Spinal cord (tissue), 10 donors: ENCODE results near the gene SBDS. TPM values are rescaled to one million over a fixed set of nuclear protein-coding genes. Genes with fewer than 3 reads are reported as not detected.
A peak's percentile ranks its signal among the peaks of the same experiment; 100 is the strongest.
"Not testable (repeated sequence)": the region's sequence is repeated elsewhere in the genome, so short reads cannot be mapped to it uniquely, and the experiment has no call there.

Source experiments
- DNase-seq, 6 donors: peaks; one replicate each; pipeline versions ENCODE4 v3.0.0 to v3.0.0-alpha.2; 2013 to 2015; ENCODE audit warnings: low spot score in 6 of 6, low read depth in 4 of 6
- H3K27ac ChIP-seq: one replicate; pipeline ENCODE4 v1.5.1; 2013; ENCODE audit warnings: low read depth, low read length, control low read depth
- H3K27me3 ChIP-seq: one replicate; pipeline ENCODE4 v1.6.1; 2013; ENCODE audit warnings: low read length; ENCODE audit not compliant: control insufficient read depth, insufficient read depth
- H3K36me3 ChIP-seq: one replicate; pipeline ENCODE4 v1.6.1; 2013; ENCODE audit warnings: low read length; ENCODE audit not compliant: control insufficient read depth, insufficient read depth
- H3K4me1 ChIP-seq: one replicate; pipeline ENCODE4 v1.6.1; 2013; ENCODE audit warnings: low read length; ENCODE audit not compliant: control insufficient read depth, insufficient read depth
- H3K4me3 ChIP-seq: one replicate; pipeline ENCODE4 v1.5.1; 2013; ENCODE audit warnings: low read depth, low read length, control low read depth
- H3K9me3 ChIP-seq: one replicate; pipeline ENCODE4 v1.6.1; 2013; ENCODE audit warnings: low read length; ENCODE audit not compliant: control insufficient read depth, insufficient read depth
- WGBS: methylation state at CpG from one replicate; pipeline ENCODE4 v1.1.5; 2013; ENCODE audit warnings: missing lambda C conversion rate; ENCODE audit not compliant: insufficient coverage; 5-methylcytosine and 5-hydroxymethylcytosine counted together
- polyA plus RNA-seq, 2 donors: library from polyadenylated mRNA; unstranded; fragments of 120-200 nt; gene quantifications; one replicate each; pipeline ENCODE4 v1.2.1, GENCODE V29; 2013; ENCODE audit not compliant: insufficient read length in 2 of 2
- total RNA-seq, 2 donors: library from RNA; depleted of rRNA in 1 of 2; stranded (reverse); fragments of 120-200 nt in 1 of 2; fragments of >200 nt in 1 of 2; gene quantifications; one replicate each; pipeline versions ENCODE4 v1.2.3 to v1.2.4, GENCODE V29; 2013 to 2014
- donor health status: healthy.

Gene SBDS
- total and polyA plus RNA-seq, 4 donors: 78.3 to 140 (median 127) TPM

GRCh38 chr7:67000601-67001258 is 5.3 kb upstream of the SBDS start:
- not testable (repeated sequence) for H3K27me3 ChIP-seq, H3K36me3 ChIP-seq, H3K4me3 ChIP-seq, H3K9me3 ChIP-seq, H3K4me1 ChIP-seq, H3K27ac ChIP-seq
- peak in 1 of 6 donors; percentile 28 for DNase-seq
- no CpG with 5 or more reads among the region's 5 CpGs for WGBS

- peak within 1 kb of the TSS; percentile 88 for H3K27ac ChIP-seq
- H3K9me3 ChIP-seq, H3K36me3 ChIP-seq, H3K27me3 ChIP-seq, H3K4me1 ChIP-seq: not testable (repeated sequence)
- peak within 1 kb of the TSS; percentile 81 for H3K4me3 ChIP-seq
- peak; percentile 96 to 100 (median 97) for DNase-seq
- WGBS: 0% methylated on average over 28 of the region's 44 CpGs
These were observed 1.2 kb upstream of the SBDS start, which contains the start of gene TYW1 for GRCh38 chr7:66996444-66997191. TSS of gene TYW1 (plus strand) at chr7:66996833. CDS start at chr7:66996979, 146 bp downstream.

GRCh38 chr7:66994691-66995049 is 716 bp downstream of the SBDS start:
- Histone ChIP-seq H3K27ac (peak overlapping the region; percentile 97), H3K4me3 (peak overlapping the region; percentile 81)
- DNase-seq: peak in 3 of 6 donors; percentile 4 to 68 (median 57)
- WGBS: 0% methylated on average over 5 of the region's 9 CpGs
- not testable (repeated sequence) for H3K36me3 ChIP-seq, H3K27me3 ChIP-seq, H3K9me3 ChIP-seq, H3K4me1 ChIP-seq

DNA sequence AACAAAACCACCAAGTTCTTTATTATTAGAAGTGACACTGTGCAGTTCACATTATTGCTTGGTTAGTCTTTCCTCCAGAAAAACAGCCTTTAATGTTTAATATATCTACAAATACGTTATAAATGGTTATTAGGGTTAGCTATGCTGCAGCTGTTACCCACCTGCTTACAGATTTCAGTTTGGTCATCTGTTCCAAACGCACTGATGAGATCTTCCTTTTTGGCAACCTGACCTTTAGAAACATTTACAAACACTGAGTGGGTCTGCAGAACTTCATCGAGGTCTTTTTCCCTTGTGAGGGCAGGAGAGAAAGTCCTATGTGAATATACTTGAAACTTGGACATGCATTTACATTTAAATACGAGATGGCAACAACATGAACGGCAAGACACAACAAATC is 1.3 kb downstream of the SBDS start:
- H3K4me1 ChIP-seq, H3K36me3 ChIP-seq, DNase-seq, H3K27me3 ChIP-seq, H3K9me3 ChIP-seq: not testable (repeated sequence)
- no CpG with 5 or more reads among the region's 5 CpGs for WGBS
- Histone ChIP-seq H3K4me3 (peak overlapping the region; percentile 81), H3K27ac (peak overlapping the region; percentile 97)

DNA sequence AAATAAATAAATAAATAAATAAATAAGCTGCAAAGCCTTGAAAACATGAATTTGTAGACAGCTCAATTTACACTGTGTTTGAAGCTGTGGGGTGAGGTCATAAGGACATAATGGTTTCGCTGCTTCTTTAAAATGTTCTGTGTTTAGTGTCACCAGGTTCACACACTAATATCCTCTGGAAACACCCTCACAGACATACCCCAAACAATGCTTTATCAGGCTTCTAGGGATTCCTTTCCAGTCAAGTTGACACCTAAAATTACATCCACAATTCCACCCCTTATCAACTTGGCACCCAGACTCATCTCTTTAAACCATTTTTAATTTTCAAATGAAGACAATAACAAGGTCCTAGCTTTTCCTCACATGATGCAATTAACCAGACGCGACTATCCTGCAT is 5.8 kb downstream of the SBDS start:
- not testable (repeated sequence) for H3K36me3 ChIP-seq, H3K4me3 ChIP-seq, H3K27ac ChIP-seq, H3K4me1 ChIP-seq, H3K9me3 ChIP-seq, H3K27me3 ChIP-seq, DNase-seq
- no CpG with 5 or more reads among the region's 3 CpGs for WGBS

DNA sequence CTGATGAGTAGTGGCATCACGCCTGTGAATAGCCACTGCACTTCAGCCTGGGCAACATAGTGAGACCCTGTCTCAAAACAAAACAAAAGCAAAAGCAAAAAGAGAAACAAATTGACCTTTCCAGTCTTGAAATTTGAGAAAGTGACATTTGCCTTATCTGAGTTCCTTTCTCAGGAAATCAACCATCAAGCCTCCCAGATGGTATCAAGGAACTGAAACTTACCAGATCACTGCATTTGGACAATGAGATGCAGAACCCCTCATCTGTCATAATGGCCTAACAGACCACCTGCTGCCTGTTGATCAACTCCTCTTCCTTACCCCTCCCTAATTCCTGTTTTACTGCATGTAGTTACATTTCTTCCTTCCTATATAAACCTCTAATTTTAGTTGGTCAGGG is 15.1 kb downstream of the SBDS start:
- not testable (repeated sequence) for H3K9me3 ChIP-seq, H3K4me1 ChIP-seq, H3K36me3 ChIP-seq, DNase-seq, H3K4me3 ChIP-seq, H3K27me3 ChIP-seq, H3K27ac ChIP-seq
- no CpG with 5 or more reads among the region's 1 CpG for WGBS

- WGBS: 100% methylated on average over 1 of the region's 2 CpGs
- not testable (repeated sequence) for H3K36me3 ChIP-seq, H3K9me3 ChIP-seq, H3K27me3 ChIP-seq, H3K27ac ChIP-seq, H3K4me3 ChIP-seq, H3K4me1 ChIP-seq, DNase-seq
These were observed 16.4 kb downstream of the SBDS start for GRCh38 chr7:66979013-66979412.

DNA sequence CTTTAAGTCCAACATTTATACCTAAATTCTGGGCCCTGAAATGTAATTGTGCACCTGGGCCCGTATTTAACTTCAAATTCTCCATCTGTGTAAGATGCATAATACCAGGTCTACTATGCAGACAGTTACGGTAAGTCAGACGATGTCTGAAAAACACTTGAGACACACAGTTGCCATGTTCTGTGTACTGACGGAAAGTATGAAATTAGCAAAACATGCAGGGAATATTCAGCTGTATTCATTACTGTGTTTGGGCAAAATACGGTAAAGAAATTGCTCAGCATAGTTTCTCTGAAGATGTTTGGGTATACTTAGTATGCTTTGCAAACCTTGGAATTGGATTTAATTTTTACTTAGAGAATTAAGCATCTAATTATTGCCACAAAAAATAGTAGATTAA is 17.1 kb downstream of the SBDS start:
- not testable (repeated sequence) for H3K27me3 ChIP-seq
- no CpG with 5 or more reads among the region's 5 CpGs for WGBS

GRCh38 chr7:66974986-66975590 is 20.3 kb downstream of the SBDS start:
- H3K4me3 ChIP-seq: no peak overlapping the region
- no peak for DNase-seq
- H3K36me3 ChIP-seq: no peaks in the 10 kb centered on the region
- no peak overlapping the region for H3K27ac ChIP-seq
- WGBS: 83% methylated on average over 14 of the region's 15 CpGs
- H3K9me3 ChIP-seq: no peaks in the 10 kb centered on the region
- no peaks in the 10 kb centered on the region for H3K4me1 ChIP-seq
- H3K27me3 ChIP-seq: no peaks in the 10 kb centered on the region

More for the DNA sequence above, 17.1 kb downstream of the SBDS start:
- H3K36me3 ChIP-seq, H3K4me1 ChIP-seq, H3K9me3 ChIP-seq, DNase-seq, H3K27ac ChIP-seq, H3K4me3 ChIP-seq: not testable (repeated sequence)

DNA sequence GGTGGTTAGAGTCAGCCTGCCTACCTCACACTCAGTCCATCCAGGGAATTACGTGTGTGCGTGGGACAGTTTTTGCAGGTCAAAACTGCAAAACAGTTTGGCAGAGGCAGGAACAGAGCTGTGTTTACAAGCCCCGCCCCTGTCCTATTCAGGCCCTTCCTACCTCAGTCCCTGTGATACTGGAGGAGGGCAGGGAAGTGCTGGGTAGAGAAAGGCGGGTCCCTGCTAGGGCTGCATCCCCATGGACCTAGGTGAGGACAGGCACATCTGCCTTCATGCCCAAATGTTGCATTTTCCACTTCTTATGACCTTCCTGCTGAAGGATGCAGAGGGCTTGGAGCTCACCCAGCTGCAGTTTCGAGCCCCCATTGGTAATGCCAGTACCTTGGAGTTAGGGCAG is 25.1 kb downstream of the SBDS start:
- no peaks in the 10 kb centered on the region for H3K36me3 ChIP-seq
- H3K27ac ChIP-seq: no peak overlapping the region
- no peak for DNase-seq
- 94% methylated on average over 3 of the region's 5 CpGs for WGBS
- no peaks in the 10 kb centered on the region for H3K9me3 ChIP-seq
- H3K4me1 ChIP-seq: no peaks in the 10 kb centered on the region
- no peak overlapping the region for H3K4me3 ChIP-seq
- H3K27me3 ChIP-seq: no peaks in the 10 kb centered on the region
